Raji (cell line): ENCODE measurements around the gene DNAAF5.

Experiments used
- POLR2A ChIP-seq: IDR thresholded peaks from 2 replicates; pipeline ENCODE4 v1.6.1; 2011; ENCODE audit warnings: low read depth, low read length, control low read depth; ENCODE audit not compliant: insufficient read depth

Gene DNAAF5

DNA sequence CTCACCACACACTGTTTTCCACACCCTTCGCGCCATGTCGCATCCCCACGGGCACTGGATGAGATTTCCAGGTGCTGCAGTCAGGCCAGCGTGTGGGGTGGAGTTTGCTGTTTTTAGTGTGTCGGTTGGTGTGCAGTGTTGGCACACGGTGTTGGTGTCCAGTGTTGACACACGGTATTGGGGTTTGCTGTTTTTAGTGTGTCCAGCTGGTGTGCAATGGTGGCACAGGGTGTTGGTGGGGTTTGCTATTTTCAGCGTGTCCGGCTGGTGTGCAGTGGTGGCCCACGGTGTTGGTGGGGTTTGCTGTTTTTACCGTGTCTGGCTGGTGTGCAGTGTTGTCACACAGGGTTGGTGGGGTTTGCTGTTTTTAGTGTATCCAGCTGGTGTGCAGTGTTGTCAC lies 20.7 kb downstream of the DNAAF5 start:
- no peak for TF ChIP-seq POLR2A

DNA sequence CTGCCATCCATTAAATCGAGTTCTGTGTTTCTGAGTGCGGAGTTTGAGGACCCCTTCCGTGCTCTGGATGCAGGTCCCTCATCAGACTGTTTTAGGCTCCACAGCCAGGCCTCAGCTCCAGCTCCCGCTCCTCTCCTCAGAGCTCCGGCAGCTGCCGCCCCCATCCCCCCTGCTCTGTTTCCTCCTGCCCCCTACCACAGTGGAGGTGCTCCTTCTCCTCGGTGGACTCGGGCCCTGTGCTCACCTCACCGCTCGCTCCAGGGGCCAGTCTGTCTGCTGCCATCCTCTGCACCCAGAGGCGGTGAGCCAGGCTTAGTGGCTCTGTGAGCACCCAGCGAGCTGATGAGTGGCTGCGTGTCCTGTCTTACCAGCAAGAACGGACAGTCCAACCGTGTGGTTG lies 21.9 kb downstream of the DNAAF5 start:
- no peak for TF ChIP-seq POLR2A

DNA sequence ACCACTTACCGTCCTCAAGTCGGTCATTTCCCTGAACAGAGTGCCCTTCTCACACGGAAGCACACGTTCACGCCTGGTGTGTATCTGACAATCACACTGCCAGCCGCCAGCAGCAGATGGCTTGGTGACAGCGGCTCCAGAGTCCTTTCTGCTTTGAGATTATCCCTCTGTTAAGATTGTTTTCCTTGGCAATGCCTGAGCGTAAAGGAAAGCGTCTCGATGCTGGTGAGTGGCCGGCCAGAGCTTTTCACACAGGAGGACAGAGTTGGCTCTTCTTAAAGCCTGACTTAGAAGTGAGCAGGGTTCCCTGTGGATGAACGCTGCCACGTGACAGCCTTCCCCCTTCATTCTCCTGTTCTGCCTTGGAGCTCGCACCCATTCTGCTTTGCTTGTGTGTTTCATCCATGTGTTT lies 22.6 kb downstream of the DNAAF5 start:
- TF ChIP-seq POLR2A = no peak

DNA sequence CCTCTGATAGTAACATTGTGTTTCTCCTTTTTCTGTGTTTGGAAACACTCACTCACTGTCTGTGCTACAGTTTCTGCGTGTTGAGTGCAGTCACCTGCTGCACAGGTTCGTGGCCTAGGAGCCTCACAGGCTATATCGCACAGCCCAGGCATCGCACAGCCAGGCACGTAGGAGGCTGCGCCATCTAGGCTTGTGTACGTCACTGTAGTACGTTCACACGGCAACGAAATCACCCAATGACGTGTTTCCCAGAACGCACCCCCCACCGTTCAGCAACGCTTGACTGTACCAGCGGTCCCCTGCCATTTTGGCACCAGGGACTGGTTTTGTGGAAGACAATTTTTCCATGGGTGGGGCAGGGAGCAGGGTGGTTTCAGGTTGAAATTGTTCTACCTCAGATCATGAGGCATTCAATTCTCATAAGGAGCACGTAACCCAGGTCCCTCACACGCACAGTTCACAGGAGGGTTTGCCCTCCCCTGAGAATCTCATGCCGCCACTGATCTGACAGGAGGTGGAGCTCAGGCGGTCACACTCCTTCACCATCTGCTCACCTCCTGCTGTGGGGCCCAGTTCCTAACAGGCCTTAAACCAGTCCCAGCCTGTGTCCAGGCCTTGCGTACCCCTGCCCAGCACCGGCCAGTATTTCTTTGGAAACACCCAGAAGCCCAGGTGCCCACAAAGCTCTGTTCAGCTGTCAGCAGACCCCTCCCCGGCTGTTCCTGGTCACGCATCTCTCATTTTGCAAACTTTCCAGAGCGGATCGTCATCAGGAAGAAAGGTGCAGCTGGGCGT lies 23.8 kb downstream of the DNAAF5 start:
- TF ChIP-seq POLR2A = no peak

DNA sequence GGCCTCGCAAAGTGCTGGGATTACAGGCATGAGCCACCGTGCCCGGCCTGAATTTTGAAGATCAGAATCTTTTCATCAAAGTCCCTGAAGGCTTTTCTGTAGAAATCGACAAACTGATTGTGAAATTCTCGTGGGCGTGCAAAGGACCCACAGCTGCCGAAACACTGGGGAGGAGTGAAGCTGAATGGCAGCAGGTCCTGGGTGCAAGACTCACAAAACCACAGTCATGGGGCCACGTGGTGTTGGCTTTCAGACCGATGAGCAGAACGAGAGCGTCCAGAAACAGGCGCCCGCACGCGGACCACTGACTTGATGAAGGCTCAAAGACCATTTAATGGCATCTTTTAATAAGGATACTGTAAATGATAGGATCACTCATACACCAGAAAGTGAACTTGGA lies 25.3 kb downstream of the DNAAF5 start:
- no peak for TF ChIP-seq POLR2A

DNA sequence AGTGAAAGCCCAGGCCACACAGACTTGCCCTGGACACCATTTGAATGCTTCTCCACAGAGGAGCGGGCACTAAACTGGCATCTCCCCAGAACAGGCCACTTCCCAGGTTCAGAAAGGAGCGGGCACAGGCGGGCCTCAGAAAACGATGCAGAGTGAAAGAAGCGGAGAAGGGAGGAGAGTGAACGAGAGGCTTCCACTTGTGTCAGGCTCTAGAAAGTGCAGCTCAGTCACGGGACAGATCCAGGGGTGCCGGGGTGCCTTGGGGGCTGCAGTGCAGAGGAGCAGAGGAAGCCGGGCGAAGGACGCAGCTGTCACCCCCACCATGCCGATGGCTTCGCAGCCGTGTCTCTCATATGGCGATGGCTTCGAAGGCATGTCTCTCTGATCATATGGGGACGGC lies 26.7 kb downstream of the DNAAF5 start:
- no peak for TF ChIP-seq POLR2A

DNA sequence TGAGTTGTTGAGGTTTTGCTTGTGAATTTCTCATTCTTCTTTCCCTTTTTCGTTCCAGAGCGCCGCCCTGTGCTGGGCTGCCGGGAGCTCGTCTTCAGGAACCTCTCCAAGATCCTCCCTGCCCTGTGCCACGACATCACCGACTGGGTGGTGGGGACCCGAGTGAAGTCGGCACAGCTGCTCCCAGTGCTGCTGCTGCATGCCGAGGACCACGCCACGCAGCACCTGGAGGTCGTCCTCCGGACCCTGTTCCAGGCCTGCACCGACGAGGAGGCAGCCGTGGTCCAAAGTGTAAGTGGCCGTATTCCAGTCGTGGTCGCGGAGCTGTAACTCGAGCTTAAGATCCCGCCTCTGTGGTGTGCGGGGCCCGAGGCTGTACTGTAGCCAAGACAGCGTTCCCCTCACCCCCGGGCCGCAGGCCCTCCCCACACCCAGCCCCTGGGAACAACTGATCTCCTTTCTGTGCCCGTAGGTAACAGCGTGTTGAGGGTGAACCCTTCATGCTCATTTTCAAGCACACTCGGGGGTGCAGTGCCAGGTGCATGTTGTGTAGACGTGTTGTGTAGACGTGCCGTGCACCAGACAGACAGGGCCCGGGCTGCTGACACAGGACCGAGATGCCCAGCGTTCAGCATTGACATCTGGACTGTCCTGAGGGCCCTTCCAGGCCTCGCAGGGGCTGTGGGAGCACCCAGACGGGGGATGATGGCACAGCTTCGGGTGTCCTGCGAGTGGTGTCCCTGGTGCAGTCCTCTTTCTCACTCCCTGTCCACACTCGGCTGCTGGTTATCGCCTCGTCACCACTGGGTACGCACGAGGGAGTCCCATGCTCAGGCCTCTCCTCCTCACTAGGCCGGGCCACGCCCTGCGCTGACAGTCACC lies 28.3 kb downstream of the DNAAF5 start:
- no peak for TF ChIP-seq POLR2A

DNA sequence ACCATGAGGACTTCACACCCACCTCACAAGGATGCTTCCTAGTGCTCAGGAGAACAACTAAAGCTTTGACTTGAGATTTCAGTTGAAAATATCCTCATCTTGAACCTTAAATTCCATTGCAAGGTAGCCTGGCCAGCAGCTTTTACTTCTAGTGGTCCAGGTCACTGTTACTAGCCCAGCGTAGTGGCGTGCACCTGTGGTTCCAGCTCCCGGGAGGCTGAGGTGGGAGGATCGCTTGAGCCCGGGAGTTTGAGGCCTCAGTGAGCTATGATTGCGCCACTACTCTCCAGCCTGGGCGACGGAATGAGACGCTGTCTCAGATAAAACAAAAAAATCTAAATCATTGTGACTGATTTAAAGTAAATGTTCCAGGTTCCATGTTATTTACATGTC lies 28.9 kb downstream of the DNAAF5 start:
- no peak for TF ChIP-seq POLR2A

DNA sequence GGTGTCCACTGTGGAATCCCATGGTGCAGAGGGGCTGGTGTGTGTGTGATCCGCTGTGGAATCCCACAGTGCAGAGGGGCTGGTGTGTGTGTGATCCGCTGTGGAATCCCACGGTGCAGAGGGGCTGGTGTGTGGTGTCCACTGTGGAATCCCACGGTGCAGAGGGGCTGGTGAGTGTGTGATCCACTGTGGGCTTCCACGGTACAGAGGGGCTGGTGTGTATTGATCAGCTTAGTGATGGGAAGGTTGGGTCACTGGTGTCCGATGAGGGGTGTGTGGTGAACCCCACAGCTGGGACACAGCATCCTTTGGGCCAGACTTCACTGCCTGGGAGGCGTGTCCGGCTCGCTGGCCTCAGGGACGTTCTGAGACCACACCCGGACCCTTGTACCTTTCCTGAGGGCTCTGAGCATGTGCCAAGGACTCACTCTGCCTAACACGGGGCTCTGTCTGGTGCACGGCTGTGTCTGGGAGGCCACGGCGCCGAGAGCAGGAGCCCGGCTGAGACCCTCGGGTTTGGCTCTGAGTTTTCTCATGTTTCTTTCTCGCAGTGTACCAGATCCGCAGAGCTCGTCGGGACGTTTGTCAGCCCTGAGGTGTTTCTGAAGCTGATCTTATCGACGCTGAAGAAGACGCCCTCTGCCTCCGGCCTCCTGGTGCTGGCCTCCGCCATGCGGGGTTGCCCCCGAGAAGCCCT lies 29.9 kb downstream of the DNAAF5 start:
- no peak for TF ChIP-seq POLR2A

DNA sequence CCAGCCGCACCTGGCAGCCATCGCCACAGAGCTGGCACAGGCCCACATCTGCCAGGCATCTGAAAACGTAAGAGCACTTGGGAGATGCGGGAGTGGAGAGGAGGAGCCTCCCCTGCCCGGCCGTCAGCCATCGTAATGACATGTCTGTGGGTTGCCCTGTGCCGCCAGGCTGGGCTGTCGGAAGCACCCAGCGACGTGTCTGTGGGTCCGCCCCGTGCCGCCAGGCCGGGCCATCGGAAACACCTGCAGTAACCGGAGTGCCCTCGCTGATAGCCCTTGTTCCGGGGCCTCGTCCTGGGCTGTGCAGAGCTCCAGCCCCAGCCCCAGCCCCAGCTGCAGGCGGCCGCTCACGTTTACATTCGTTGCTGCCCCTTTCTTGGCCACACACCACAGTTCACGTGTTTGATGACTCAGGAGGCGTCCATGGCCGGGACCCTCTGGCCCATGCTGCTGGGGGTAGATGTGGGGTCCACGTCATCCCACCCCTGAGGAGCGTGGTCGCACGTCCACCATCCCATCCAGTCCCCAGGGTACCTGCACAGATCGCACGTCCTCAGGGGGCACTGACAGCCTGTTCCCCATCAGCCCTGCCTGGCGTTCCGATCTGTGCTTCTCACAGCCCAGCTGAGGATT lies 30.5 kb downstream of the DNAAF5 start:
- TF ChIP-seq POLR2A = no peak

DNA sequence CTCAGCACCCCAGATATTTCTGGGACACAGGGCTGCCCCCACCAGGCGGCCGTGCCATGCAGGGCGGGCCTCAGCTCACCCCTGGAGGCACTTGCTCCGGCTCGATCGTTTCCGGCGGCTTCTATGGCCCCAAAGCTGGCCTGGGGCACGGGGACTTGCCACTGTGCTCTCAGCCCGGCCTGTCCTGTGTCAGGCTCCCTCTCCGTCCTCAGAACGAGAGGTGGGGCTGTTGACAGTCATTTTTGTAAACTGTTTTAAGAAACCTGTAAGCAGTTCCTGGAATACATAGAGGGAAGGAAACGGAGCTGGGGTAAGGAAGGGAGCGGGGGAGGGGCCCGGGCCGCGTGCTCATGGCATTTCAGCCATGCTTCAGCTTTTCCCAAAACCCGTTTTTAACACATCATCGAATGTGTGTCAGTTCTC lies 31.3 kb downstream of the DNAAF5 start:
- TF ChIP-seq POLR2A = no peak

DNA sequence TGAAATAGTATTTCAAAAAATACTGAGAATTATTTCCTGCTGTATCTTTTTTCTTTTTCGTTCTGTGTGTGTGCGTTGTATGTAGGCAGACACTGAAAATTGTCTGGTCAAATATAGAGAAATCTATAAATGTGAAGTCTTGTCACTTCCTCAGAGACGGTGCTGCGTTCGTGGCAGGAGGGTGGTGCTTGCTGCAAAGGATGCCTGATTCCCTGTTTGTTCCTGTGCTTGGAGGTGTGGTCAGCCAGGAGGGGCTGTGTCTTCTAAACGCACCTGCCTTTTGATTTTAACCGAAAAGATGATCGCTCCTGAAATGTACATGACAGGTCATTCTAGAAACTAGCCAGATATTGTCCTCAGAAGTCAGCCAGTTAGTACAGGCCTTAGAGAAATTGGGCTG lies 33.1 kb downstream of the DNAAF5 start:
- no peak for TF ChIP-seq POLR2A

DNA sequence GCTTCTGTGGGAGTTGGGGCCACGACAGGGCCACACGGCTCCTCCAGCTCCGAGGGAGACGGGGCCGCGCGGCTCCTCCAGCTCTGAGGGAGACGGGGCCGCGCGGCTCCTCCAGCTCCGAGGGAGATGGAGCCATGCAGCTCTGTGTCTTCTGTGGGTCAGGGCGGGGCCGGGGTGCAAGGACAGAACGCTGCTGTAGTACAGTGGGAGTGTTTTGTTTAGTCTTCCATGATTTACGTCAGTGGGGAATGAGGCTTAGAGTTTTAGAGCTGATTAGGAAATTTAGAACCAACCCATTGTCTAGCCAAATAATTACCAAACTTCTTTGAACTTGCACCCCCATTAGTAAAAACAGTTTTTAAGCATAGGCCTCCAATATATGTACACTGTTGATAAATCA lies 33.5 kb downstream of the DNAAF5 start:
- no peak for TF ChIP-seq POLR2A

DNA sequence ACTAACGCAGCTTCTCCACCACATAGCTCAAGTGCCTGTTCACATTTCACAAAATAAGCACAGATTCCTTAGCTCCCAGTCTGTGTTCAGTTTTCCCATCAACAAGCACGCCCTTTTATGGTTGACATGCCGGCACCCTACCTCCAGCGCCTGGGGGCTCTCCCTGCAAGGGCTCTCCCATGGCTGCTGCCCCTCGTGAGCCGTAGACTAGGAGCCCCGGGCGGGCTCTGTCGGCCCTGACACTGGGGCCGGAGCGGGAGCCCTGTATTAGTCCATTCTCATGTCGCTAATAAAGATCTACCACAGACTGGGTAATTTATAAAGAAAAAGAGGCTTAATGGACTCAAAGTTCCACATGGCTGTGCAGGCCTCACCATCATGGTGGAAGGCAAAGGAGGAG lies 34.6 kb downstream of the DNAAF5 start:
- no peak for TF ChIP-seq POLR2A

DNA sequence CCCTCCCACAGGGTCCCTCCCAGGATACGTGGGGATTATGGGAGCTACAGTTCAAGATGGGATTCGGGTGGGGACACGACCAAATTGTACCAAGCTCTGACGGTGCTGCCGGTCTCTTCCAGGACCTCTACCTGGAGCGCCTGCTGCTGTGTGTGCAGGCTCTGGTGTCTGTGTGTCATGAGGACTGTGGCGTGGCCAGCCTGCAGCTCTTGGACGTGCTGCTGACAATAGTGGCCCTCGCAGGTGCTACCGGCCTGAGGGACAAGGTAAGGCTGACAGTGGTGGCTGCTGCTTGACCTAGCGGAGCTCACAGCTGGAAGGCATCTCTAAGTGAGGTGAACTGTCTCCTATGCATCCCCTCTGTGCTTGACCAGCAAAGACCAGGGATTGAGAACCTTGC lies 35.1 kb downstream of the DNAAF5 start:
- TF ChIP-seq POLR2A = no peak
